Right forelimb (tissue), 1 donor: Measurements from ENCODE around the gene PGC.

Experiments used
- DNase-seq: peaks from one replicate; pipeline ENCODE4 v3.0.0-alpha.2; 2018

Gene PGC

DNA sequence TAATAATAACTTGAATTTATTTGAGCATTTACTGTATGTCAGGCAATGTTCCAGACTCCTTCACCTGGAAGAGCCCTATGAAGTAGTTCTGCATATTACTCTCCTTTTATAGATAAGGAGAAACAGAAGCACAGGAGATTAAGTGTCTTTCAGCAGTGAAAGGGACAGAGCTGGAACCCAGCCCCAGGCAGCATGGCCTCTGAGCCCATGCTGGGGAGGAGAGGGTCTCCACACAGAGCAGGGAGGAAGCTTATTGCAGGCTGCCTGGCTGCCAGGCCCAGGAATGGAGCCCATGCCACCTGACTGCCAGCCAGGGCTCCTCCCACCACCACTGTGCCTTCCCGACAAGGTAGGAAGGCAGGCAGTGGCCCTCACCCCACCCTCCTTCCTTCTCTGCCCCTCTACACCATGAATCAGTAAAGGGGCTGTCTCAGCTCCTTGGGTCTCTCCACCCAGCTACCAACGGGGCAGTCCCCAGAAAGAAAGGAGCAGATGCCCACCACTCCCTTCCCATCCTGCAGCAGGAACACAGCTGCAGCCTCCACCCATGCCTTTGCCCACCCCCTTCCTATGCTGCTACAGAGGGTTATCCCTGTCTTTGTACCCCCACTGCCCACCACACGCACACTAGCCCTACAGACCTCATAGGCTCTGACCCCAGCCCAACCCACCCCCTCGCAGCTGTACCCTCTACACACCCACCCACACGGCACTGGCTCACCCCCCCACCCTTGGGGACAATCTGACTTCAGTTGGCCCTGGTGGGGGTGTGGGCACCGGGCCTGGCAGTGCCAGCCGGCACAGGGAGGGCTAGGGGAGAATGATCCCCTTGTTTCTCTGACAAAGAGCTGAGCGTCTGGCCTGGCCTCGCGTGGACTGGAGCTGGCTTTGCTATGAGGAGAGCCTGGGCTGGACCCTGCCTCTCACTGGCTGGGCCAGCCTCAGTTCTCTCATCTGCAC, 53.6 kb downstream of the PGC start:
- DNase-seq, result no peak

DNA sequence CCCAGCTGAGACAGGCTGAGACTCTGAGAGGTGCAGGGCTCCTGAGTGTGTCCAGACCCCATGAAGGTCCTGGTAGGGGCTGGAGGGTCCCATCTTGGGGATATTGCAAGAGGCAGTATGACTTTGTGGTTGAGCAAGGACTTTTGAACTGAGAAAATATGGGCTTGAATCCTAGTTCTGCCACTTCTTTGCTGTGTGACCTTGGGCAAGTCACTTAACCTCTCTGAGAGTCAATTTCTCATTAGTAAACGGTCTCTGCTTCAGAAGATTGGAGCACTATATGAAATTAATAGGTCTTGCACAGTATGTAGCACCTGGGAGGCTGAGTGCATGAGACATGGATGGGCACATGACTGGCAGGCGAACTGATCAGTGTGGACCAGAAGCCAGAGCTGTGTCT, 54.5 kb downstream of the PGC start:
- no peak for DNase-seq

DNA sequence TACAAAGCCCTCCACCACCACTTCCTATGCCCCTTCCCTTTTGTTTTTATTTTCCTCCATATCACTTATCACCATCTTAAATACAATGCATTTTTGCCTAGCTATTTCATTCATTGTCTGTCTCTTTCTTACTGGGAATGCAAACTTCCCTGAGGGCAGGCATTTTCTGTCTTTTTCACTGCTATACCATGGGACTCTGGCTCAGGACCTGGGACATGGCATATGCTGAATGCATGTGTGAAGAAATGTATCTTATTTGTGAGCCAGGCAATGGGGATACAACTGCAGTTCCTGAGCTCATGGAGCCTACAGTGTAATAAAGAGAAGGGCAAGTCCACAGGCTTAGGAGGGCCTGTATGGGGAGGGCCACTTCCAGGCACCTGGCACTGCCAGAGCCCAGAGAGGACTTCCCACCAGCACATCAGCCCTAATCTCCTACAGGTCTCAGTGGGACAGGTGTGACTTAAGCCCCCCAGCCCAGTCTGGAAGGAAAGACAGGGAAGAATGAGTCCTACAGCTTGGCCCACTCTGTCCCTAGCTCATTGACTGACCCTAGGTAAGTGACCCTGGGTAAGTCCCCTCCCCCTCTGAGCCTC, 55.0 kb downstream of the PGC start:
- no peak for DNase-seq

DNA sequence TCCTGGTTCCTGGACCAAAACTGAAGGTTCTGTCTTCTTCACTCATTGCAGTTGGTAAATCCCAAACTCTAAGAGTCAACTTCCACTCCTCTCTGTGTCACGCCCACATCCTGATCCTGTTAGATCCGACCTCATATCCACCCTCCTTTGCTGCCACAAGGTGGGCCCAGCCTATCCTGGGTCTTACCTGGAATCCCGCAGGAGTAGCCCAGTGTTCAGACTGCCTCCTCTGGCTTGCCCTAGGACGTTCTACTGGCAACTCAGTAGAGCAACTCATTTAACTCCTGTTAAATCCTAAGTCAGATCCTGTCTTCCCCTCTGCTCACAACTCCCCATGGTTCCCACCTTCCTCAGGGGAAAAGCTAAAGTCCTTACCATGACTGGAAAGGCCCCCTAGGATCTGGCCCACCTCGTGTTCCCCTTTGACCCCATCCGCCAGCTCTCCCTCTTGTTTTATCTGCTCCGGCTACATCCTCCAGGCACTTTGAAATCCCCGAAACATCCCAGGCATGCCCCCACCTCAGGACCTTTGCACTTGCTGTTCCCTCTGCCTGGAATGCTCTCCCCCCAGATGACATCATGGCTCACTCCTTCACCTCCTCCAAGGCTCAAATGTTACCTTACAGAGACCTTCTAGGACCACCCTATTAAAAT, 55.6 kb downstream of the PGC start:
- no peak for DNase-seq

DNA sequence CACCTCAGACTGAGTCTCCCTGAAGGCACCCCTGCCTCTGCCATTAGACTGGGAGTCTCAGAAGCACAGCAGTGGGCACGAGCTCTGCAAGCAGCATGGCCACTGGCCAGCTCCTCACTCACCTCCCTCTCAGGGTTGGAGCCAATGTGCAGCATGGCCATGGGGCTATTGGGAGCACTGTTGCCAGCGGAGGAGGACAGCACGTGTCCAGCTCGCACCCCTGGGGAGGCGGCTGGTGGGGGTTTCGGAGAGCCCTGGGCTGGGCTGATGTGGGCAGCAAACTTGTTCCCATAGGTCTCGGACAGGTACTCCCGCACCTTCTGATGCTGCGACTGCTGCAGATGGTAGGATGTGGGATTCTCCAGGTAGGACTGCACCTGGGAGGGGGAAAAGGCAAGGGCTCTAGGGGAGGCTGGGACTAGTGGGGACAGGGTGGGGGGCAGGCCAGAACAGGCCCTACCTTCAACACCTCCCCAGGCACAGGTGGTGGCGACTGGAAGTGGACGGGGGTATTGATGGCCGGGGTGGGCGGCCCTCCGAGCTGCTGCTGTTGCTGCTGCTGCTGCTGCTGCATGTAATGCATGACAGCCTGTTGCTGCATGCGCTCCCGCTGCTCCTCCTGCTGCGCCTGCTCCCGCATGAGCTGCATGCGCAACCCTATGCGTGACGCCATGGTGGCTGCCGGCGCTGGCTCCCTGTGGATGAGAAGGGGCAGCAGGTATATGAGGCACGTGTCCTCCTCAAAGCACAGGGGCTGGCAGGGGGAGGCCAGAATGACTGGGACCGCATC, 56.5 kb downstream of the PGC start:
- peak; percentile 10 for DNase-seq

DNA sequence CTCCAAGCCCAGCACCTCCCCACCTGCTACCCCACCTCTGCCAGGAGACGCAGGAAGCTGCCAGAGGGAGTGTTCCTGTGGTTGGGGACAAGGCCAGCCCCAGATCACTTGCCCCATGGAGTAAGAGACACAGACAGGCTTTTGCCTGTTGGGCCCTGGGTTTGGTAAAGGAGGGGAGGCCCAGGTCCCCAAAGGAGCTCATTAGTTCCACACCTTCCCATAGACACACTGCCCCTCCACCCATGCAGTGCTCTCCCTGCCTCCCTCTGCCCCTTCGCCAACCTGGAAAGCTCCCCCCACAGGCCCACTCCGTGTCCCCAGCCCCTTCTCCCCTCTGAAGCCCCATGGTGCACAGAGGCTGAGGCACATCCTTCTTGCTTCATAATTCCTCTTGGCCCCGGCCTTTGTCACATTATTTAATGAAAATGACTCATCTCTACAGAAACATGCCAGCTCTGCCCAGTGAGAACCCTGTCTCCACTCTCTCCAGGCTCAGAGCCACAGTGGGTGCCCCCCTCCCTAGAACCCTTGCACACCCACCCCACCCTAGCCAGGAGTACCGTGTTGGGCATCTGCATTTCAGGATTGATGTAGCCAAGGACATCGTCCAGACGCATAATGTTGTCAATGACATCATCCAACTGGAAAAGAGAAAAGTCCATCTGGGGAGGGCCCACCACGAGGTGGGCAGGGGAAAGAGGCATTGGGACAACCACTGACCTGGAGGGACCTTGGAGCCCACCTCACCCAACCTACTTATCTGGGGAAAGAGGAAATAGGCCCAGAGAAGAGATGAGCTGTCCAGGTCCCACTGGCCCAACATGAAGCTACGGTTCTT, 57.8 kb downstream of the PGC start:
- DNase-seq, result peak; percentile 37

DNA sequence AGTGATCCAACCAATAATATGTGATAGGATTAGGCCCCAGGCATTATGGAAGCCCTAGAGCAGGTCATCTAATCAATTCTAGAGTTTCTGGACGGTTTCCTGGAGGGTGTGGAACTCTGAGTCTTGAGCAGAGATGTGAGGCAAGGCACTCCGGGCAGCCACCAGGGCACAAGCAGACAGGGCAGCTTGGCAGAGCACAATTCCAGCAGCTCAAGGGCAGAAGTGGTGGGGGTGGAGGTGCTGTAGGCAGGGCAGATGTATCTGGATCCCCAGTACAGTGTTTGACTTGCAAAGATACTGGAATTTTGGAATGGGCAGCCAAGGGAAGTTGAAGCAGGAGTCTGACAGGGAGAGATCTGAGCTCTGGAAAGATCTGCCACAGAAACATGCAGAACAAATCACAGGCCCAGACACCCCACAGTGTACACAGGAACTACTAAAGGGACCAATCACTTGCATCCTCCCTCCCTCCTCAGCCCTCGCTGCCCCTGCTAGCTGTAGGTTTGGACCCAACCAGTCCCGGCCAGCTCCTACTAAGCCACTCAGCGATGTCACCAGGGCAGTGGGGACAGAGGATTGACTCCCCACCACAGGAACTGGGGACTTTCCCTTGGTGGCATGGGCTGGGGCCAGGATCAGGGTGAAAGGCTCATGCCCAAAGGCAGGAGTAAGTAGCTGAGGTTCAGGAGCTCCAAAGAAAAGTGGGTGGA, 58.8 kb downstream of the PGC start:
- DNase-seq, result peak; percentile 41

DNA sequence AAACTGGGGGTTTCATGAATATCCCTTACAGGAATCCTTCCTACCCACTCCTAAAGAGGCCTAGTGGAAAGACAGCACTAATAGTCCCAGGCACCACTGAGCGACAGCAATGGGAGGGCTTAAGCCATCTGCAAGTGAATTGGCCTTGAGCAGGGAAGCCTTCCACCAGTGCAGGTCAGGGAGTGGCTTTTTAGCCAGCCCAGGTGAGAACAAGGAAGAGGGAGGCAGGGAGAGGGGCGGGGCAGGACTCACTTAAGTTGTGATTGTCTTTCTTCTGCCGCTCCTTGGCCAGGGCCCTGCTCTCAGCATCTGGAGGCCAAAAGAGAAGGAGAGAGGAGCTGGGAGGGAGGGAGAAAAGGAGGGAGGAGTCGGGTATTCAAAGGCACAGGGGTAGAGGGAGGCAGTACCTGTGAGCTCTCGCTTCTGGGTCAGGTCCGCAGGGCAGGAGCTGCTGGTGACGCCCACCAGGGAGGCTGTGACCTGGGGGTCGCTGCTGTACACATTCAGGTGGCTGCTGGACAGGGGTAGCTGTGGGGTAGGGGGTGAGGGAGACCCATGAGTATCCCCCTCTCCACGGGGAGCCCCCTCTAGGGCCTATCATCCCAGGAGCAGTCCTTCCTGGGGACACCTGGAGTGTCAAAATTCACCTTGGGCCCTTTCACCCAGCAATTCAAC, 59.6 kb downstream of the PGC start:
- peak; percentile 38 for DNase-seq
